Duodenal mucosa (tissue), 2 donors: ENCODE data around the gene ARID4B.
"Not testable (repeated sequence)": the region's sequence is repeated elsewhere in the genome, so short reads cannot be mapped to it uniquely, and the experiment has no call there.

Experiments
- H3K27ac ChIP-seq: one replicate; pipeline ENCODE4 v1.7.0; 2013; ENCODE audit warnings: low read depth, low read length
- H3K27me3 ChIP-seq, 2 donors: one replicate each; pipeline ENCODE4 v1.7.0; 2013; ENCODE audit warnings: low read length in 2 of 2, control low read depth in 1 of 2; ENCODE audit not compliant: insufficient read depth in 2 of 2, control insufficient read depth in 1 of 2
- H3K36me3 ChIP-seq, 2 donors: one replicate each; pipeline ENCODE4 v1.7.0; 2013; ENCODE audit warnings: low read length in 2 of 2, control low read depth in 1 of 2; ENCODE audit not compliant: insufficient read depth in 2 of 2, control insufficient read depth in 1 of 2
- H3K4me1 ChIP-seq, 2 donors: one replicate each; pipeline ENCODE4 v1.7.0; 2013; ENCODE audit warnings: low read length in 2 of 2, control low read depth in 1 of 2; ENCODE audit not compliant: insufficient read depth in 2 of 2, control insufficient read depth in 1 of 2
- H3K4me3 ChIP-seq, 2 donors: one replicate each; pipeline ENCODE4 v1.7.0; 2013; ENCODE audit warnings: low read length in 2 of 2, low read depth in 1 of 2
- H3K9ac ChIP-seq, 2 donors: one replicate each; pipeline ENCODE4 v1.7.0; 2013; ENCODE audit warnings: low read length in 2 of 2, low read depth in 1 of 2
- H3K9me3 ChIP-seq, 2 donors: one replicate each; pipeline ENCODE4 v1.7.0; 2013; ENCODE audit warnings: low read length in 2 of 2, control low read depth in 1 of 2; ENCODE audit not compliant: control insufficient read depth in 1 of 2

Gene ARID4B

DNA sequence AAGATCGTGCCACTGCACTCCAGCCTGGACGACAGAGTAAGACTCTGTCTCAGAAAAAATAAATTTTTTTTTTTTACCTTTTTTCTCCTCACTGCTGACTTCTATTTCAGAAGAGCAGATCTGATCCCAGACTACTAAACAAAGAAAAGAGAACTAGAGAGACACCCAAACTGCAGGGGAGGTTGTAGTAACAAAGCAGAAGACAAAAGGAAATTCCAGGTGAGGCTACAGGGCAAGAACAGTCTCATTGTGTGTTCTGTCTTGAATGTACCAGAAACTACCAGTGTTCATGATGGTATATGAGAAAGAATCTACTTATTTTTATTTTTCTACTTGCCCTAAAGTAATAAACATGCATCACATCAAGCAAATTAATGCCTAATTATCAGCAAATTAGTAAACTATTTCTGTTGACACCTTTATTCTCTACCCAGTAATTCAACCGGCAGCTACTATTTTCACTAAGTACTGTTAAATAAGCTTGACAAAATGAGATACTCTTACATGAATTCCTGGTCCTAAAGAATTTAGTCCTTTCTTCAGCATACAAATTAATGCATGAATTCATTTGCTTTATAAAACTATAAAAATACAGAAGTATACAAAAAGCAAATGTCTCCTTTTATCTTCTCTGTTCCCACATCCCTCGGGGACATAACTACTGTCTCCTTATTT, 40.6 kb downstream of the ARID4B start:
- no peaks in the 10 kb centered on the region for H3K27me3 ChIP-seq
- H3K36me3 ChIP-seq = no peaks in the 10 kb centered on the region
- H3K4me3 ChIP-seq = no peak overlapping the region
- H3K9ac ChIP-seq = no peak overlapping the region
- peaks cover 3 to 7% of the 10 kb centered on the region in 2 donors for H3K4me1 ChIP-seq
- no peaks in the 10 kb centered on the region for H3K9me3 ChIP-seq
- H3K27ac ChIP-seq = no peak overlapping the region

- peaks cover 3 to 7% of the 10 kb centered on the region in 2 donors for H3K4me1 ChIP-seq
Observed at GRCh38 chr1:235286667-235287066, 41.3 kb downstream of the ARID4B start.

DNA sequence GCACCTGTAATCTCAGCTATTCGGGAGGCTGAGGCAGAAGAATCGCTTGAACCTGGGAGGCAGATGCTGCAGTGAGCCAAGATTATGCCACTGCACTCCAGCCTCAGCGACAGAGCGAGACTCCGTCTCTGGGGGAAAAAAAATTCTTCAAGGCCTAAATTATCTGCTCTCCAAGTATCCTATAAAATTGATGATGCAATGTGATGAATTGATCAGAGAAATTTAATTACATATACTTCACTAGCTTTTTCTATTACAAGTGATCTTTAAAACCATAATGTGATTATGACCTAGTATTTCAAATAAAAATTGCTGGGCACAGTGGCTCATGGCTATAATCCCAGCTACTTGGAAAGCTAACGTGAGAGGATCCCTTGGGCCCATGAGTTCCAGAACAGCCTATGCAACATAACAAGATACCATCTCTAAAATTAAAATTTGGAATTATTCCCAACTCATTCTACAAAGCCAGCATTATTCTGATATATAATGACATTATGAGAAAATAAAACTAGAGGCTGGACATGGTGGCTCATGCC, 43.7 kb downstream of the ARID4B start:
- Histone ChIP-seq H3K27me3 (no peaks in the 10 kb centered on the region), H3K4me3 (no peak overlapping the region), H3K36me3 (no peaks in the 10 kb centered on the region), H3K9ac (no peak overlapping the region), H3K9me3 (no peaks in the 10 kb centered on the region), H3K4me1 (peaks cover 13 to 17% of the 10 kb centered on the region in 2 donors), H3K27ac (no peak overlapping the region)

More at GRCh38 chr1:235286667-235287066, 41.3 kb downstream of the ARID4B start:
- Histone ChIP-seq H3K27me3 (no peaks in the 10 kb centered on the region), H3K4me3 (no peak overlapping the region), H3K36me3 (no peaks in the 10 kb centered on the region), H3K9ac (no peak overlapping the region), H3K27ac (no peak overlapping the region), H3K9me3 (no peaks in the 10 kb centered on the region)

- not testable (repeated sequence) for H3K4me3 ChIP-seq, H3K9me3 ChIP-seq, H3K27ac ChIP-seq, H3K9ac ChIP-seq, H3K36me3 ChIP-seq, H3K27me3 ChIP-seq
- peaks cover 14 to 20% of the 10 kb centered on the region in 2 donors for H3K4me1 ChIP-seq
Observed at GRCh38 chr1:235283636-235284035, 44.3 kb downstream of the ARID4B start.

DNA sequence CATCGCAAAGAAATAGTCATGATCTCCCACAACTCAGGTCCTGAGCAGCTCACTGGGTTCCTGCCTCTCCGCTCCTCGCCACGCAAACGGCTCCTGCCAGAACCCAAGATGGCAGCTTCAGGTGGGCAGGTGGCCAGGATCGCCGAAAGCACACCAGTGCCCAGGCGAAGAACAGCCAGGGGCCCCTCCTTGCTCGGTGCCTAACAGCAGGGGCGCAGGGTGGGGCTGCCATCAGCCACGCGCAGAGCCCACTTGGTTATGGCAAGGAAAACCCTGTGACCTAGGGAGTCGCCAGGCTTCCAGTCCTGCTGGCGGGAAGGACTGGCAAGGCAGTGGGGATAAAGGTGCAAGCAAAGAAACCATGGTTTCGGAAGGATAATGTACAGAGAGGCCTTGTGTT, 47.5 kb downstream of the ARID4B start:
- Histone ChIP-seq H3K4me3 (no peak overlapping the region), H3K9me3 (no peaks in the 10 kb centered on the region), H3K27ac (no peak overlapping the region), H3K36me3 (no peaks in the 10 kb centered on the region), H3K4me1 (peaks cover 14 to 28% of the 10 kb centered on the region in 2 donors), H3K9ac (no peak overlapping the region), H3K27me3 (no peaks in the 10 kb centered on the region)

GRCh38 chr1:235279694-235280093, 48.3 kb downstream of the ARID4B start:
- no peaks in the 10 kb centered on the region for H3K27me3 ChIP-seq
- H3K9me3 ChIP-seq = no peaks in the 10 kb centered on the region
- no peaks in the 10 kb centered on the region for H3K36me3 ChIP-seq
- H3K9ac ChIP-seq = no peak overlapping the region
- H3K27ac ChIP-seq = no peak overlapping the region
- H3K4me3 ChIP-seq = peak overlapping the region in 1 of 2 donors; percentile 5
- peaks cover 22 to 35% of the 10 kb centered on the region in 2 donors for H3K4me1 ChIP-seq

DNA sequence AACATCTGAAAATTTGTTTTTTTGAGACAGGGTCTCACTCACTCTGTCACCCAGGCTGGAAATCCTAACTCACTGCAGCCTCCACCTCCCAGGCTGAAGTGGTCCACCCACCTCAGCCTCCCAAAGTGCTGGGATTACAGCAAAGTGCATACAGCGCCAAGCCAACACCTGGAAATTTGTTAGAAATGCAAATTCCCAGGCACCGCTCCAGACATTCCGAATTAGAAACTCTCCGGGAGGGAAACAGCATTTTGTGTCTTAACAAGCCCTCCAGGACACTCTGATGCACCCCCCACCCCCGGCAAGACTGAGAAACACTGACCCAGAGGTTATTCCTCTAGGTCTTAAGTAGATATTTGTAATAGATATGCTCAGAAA, 49.1 kb downstream of the ARID4B start:
- H3K4me3 ChIP-seq = no peak overlapping the region
- H3K9me3 ChIP-seq = no peaks in the 10 kb centered on the region
- H3K9ac ChIP-seq = no peak overlapping the region
- H3K4me1 ChIP-seq = peaks cover 22 to 35% of the 10 kb centered on the region in 2 donors
- H3K27me3 ChIP-seq = no peaks in the 10 kb centered on the region
- no peaks in the 10 kb centered on the region for H3K36me3 ChIP-seq
- no peak overlapping the region for H3K27ac ChIP-seq

DNA sequence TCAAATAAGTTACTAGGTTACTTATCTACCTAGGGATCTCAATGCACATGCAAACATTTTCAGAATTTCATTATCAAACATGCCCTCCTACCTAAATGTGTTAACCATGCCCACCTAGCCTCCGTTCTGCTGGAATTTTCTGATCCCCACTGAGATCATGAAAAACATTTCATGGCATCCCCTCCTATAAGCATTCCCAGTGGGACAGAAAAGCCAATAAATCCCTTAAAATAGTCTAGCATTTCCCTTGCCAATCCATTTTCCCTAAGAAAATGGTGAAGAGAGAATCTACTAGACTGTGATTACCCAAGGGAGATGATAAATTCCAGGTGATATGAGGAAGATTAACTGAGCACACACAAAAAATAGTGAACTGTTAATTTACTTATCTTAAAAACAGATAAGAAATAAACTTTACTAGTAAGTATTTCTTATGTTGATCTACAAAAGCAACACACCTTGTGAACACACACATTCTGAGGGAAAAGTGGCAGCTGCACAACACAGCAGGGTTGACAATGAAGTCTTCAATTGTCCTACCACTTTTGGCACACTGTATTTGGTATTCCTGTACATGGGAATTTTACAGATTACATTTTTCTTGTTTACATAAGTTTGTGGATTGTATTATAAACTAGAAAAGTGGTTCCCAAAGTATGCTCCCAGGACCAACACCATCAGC, 49.6 kb downstream of the ARID4B start:
- H3K27ac ChIP-seq = no peak overlapping the region
- H3K36me3 ChIP-seq = no peaks in the 10 kb centered on the region
- H3K4me1 ChIP-seq = peaks cover 22 to 35% of the 10 kb centered on the region in 2 donors
- H3K9ac ChIP-seq = no peak overlapping the region
- no peaks in the 10 kb centered on the region for H3K9me3 ChIP-seq
- H3K27me3 ChIP-seq = no peaks in the 10 kb centered on the region
- no peak overlapping the region for H3K4me3 ChIP-seq

DNA sequence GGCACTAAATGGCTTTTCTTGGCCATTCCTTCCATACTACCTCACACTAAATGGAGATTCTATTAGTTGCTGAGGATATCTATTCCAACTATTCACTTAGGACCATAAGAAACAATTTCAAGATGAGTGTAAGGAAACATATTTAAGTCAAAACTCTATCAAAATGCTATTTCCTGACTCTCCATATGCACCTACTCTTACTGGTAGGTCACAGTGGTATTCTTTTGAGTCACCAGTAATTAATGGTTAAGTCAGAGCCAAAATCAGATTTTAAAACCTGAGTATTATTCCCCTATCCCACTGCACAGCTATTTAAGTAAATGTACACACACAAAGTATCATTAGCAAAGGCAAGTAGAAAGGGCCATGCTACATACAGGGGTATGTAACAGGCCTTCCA, 50.3 kb downstream of the ARID4B start:
- no peaks in the 10 kb centered on the region for H3K9me3 ChIP-seq
- H3K4me1 ChIP-seq = peaks cover 22 to 35% of the 10 kb centered on the region in 2 donors
- no peak overlapping the region for H3K27ac ChIP-seq
- no peaks in the 10 kb centered on the region for H3K36me3 ChIP-seq
- no peaks in the 10 kb centered on the region for H3K27me3 ChIP-seq
- no peak overlapping the region for H3K4me3 ChIP-seq
- H3K9ac ChIP-seq = no peak overlapping the region

- no peaks in the 10 kb centered on the region for H3K27me3 ChIP-seq
- H3K4me1 ChIP-seq = peaks cover 22 to 35% of the 10 kb centered on the region in 2 donors
- no peak overlapping the region for H3K9ac ChIP-seq
- no peaks in the 10 kb centered on the region for H3K9me3 ChIP-seq
- H3K4me3 ChIP-seq = no peak overlapping the region
- no peak overlapping the region for H3K27ac ChIP-seq
- H3K36me3 ChIP-seq = no peaks in the 10 kb centered on the region
Observed at GRCh38 chr1:235275836-235276235, 52.1 kb downstream of the ARID4B start.
